ENCODE data around the gene LELP1.
"Not testable (repeated sequence)": the region's sequence is repeated elsewhere in the genome, so short reads cannot be mapped to it uniquely, and the experiment has no call there.

GRCh38 chr1:153188301-153188700, 14.9 kb upstream of the LELP1 start:
- TF ChIP-seq, protein P1, sequence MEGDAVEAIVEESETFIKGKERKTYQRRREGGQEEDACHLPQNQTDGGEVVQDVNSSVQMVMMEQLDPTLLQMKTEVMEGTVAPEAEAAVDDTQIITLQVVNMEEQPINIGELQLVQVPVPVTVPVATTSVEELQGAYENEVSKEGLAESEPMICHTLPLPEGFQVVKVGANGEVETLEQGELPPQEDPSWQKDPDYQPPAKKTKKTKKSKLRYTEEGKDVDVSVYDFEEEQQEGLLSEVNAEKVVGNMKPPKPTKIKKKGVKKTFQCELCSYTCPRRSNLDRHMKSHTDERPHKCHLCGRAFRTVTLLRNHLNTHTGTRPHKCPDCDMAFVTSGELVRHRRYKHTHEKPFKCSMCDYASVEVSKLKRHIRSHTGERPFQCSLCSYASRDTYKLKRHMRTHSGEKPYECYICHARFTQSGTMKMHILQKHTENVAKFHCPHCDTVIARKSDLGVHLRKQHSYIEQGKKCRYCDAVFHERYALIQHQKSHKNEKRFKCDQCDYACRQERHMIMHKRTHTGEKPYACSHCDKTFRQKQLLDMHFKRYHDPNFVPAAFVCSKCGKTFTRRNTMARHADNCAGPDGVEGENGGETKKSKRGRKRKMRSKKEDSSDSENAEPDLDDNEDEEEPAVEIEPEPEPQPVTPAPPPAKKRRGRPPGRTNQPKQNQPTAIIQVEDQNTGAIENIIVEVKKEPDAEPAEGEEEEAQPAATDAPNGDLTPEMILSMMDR (IDR thresholded peaks at IDR 0.05; ENCODE audit: borderline replicate concordance, extremely low read depth, low read length, poor library complexity, severe bottlenecking), result not testable (repeated sequence)
- TF ChIP-seq EZH2 (IDR thresholded peaks at IDR 0.05; ENCODE audit: borderline replicate concordance, low read depth, low read length, severe bottlenecking), result not testable (repeated sequence)
